Activated T-cell treated with anti-CD3 and anti-CD28 coated beads, Interleukin-2, amount 50 U/mL, for 24 hours (primary cell): ENCODE data around the gene DNAL1.

Source experiments
- DNase-seq: peaks from one replicate; pipeline ENCODE4 v3.0.0-alpha.2; 2020
- H3K27ac Mint-ChIP-seq: 2 replicates; pipeline ENCODE4 v1.8.0; 2020; ENCODE audit warnings: mild to moderate bottlenecking, mixed read lengths
- H3K27me3 Mint-ChIP-seq: 2 replicates; pipeline ENCODE4 v1.8.0; 2020; ENCODE audit warnings: mixed read lengths
- H3K36me3 Mint-ChIP-seq: 2 replicates; pipeline ENCODE4 v1.8.0; 2020; ENCODE audit warnings: low read depth, mixed read lengths
- H3K4me1 Mint-ChIP-seq: 2 replicates; pipeline ENCODE4 v1.8.0; 2020; ENCODE audit warnings: low read depth, mixed read lengths
- H3K4me3 Mint-ChIP-seq: 2 replicates; pipeline ENCODE4 v1.8.0; 2020; ENCODE audit warnings: mild to moderate bottlenecking, moderate library complexity, mixed read lengths
- H3K9me3 Mint-ChIP-seq: 2 replicates; pipeline ENCODE4 v1.8.0; 2020; ENCODE audit warnings: mixed read lengths

The DNAL1 gene

DNA sequence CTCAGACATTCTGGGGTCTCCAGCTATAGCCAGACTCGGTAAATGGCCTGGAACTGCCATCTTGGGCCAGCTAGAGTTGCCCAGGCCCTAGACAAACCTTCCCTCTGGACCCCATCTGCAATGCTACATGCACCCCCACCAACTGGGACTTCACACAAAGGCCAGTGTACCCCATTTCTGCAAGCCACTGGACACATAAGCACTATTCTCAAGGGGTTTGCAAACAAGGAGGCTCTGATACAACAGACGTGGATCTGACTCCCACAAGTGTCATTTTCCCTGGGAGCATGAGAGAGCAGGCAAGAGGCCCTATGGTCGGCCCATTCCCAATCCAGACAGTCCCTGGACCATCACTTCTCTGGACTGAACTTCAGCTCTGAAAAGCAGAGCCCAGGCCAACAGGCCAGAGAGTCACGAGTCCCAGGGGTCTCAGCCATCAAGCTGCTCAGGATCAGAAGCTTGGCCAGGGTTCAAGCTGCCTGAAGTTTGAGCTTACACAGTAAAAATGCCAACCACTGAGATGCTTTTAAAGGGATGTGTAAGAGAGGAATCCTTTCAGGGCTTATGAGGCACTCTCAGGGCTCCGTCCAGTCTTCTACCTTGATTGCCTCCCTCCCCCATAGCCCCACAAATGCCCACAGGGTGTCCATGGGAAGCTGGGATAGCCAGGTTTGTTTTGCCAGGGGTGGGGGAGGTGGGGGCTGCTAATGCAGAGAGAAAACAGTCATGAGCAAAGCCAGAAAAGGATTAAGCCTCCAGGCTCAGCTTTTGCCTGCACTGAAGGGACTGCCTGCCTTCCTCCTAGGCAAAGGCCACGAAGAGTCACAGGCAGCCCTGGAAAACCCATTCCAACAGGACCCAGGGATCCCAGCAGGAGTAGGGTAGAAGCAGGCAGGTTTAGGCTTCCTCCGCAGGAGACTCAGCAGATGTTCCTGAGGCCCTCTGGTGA, 101.1 kb downstream of the DNAL1 start:
- H3K27ac Mint-ChIP-seq: peak overlapping the region; percentile 92
- DNase-seq: no peak
- H3K36me3 Mint-ChIP-seq: peaks cover 34% of the 10 kb centered on the region
- no peaks in the 10 kb centered on the region for H3K27me3 Mint-ChIP-seq
- no peaks in the 10 kb centered on the region for H3K9me3 Mint-ChIP-seq
- H3K4me1 Mint-ChIP-seq: peaks cover 99% of the 10 kb centered on the region
- no peak overlapping the region for H3K4me3 Mint-ChIP-seq

DNA sequence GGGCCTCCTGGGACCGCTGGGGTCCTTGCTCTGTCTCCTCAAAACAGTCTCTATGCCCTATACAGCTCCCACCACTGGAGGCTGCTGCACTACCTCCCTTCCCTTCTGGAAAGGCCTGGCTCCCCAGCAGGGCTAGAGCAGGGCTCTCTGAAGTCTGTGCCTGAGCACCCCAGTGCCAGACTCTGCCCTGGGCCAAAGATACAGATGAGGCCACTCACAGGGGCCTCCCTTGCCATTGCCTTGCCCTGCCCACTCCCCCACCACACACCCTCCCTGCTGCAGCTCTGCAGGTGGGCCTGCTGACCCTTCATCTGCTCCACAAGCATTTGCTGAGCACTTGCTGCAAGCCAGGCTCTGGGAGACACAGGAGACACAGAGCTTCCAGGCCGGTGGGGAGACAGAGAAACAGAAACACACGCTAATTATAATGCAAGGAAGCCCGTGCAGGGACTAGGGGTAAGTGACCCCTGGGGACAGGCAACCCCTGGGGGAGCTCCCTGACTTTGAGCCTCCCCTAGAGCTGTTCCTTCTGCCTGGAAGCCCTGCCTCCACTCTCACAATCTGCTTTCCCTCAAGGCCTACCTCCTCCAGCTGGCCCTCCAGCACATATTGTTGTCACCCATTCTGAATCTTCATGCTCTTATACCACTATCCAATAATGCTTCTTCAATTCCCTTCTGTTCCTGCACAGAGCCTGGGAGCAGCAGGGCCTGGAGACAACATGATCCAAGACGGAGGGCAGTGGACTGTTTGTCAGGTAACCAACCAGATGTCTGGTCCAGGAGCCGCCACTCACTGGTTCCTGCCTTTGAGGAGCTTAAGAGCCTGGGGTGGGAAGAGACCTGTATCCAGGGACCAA, 102.0 kb downstream of the DNAL1 start:
- Mint-ChIP-seq H3K4me3 (no peak overlapping the region), H3K36me3 (peaks cover 37% of the 10 kb centered on the region), H3K27me3 (no peaks in the 10 kb centered on the region), H3K9me3 (no peaks in the 10 kb centered on the region), H3K27ac (peak overlapping the region; percentile 92), H3K4me1 (peaks cover 99% of the 10 kb centered on the region)
- DNase-seq: no peak

DNA sequence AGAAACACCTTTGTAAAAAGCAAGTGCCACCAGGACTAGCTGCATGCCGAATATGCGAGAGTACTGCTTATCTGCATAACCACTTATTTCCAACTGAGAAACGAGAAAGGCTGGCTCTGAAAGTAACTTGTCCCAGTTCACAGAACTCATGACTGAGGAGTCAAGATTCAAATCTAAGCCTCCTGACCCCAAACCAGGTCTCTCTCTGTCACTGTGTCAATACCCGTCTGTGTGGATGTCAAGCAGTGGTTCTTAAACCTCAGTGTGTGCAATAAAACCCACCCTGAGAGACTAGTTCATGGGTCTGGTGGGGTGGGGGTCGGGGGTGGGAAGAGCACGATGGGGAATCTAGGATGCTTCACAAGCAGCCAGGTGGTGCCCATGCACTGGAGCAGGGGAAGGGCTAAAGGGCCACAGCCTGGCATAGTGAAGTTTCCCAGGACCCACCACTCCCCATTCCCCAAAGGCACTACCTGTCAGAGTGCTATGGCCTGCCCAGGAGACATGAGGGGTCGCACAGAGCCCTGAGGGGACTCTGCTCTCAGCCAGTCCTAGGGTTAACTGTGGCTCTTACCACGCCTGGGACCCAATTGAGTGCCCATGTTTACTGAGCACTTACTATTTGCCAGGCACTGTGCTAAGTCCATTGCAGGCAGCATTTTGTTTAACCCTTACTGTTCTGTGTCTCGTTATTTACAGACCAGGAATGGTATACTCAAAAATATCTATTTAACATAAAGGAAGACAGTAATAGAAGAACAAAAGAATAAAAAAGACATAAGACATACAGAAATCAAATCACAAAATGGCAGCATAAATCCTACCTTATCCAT, 102.8 kb downstream of the DNAL1 start:
- peaks cover 45% of the 10 kb centered on the region for H3K36me3 Mint-ChIP-seq
- DNase-seq: no peak
- peak overlapping the region; percentile 92 for H3K27ac Mint-ChIP-seq
- H3K9me3 Mint-ChIP-seq: no peaks in the 10 kb centered on the region
- H3K4me3 Mint-ChIP-seq: no peak overlapping the region
- no peaks in the 10 kb centered on the region for H3K27me3 Mint-ChIP-seq
- H3K4me1 Mint-ChIP-seq: peaks cover 99% of the 10 kb centered on the region

DNA sequence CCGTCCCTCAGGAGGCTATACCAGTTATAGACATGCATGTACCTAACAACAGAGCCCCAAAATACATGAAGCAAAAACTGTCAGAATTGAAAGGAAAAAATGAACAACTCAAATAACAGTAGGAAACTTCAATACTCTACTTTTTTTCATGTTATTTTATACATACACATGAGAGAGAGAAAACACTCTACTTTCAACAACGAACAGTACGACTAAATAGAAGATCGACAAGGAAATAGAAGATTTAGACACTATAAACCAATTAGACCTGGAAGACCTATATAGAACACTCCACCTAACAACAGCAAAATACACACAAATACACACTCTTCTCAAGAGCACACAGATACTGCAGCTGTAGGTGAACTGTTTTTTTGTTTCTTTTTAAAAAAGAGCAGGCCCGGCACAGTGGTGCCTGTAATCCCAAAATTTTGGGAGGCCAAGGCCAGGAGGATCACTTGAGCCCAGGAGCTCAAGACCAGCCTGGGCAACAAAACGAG, 104.1 kb downstream of the DNAL1 start:
- H3K4me3 Mint-ChIP-seq: peak overlapping the region; percentile 0
- DNase-seq: no peak

DNA sequence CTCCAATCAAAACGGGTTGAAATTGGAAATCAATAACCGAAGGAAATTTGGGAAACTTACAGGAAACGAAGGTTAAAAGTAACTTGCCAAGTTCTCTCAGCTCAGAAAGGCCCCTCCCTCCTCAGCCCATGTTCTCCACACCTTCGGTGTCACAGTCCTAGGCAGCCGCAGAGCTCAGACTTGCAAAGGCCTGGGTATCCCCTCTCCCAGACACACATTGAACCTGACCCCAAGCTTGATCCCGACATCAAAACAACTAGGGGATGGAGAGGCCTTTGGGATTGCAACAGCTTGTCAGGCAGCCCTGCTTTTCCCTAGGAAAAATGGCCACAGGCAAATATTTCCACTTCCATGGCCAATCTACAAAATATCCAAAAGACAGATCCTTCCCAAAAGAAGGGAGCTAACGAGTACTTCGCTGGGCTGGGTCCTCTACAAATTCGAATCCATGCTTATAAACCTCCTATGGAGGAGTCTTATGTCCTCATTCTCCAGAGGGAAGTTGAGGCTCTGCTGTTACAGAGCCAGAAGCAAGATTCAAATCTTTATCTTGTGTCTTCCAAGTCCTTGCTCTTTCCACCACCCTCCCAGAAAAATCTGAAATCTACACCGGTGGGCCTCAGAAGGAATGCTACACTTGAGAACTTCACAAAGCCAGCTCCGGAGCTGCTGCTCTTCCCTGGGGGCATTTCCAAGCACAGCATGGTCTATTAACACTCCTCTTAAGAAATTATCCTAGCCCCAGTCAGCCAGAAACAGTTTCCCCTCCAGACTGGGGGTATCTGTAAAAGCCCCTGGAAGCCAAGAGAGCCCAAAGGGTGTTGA, 105.1 kb downstream of the DNAL1 start:
- H3K36me3 Mint-ChIP-seq: peaks cover 57% of the 10 kb centered on the region
- no peak for DNase-seq
- H3K4me1 Mint-ChIP-seq: peaks cover 99% of the 10 kb centered on the region
- H3K27ac Mint-ChIP-seq: peak overlapping the region; percentile 97
- H3K4me3 Mint-ChIP-seq: no peak overlapping the region
- no peaks in the 10 kb centered on the region for H3K9me3 Mint-ChIP-seq
- no peaks in the 10 kb centered on the region for H3K27me3 Mint-ChIP-seq

More for the DNA sequence above, 104.1 kb downstream of the DNAL1 start:
- Mint-ChIP-seq H3K9me3 (no peaks in the 10 kb centered on the region), H3K36me3 (peaks cover 52% of the 10 kb centered on the region), H3K4me1 (peaks cover 99% of the 10 kb centered on the region), H3K27ac (peak overlapping the region; percentile 86), H3K27me3 (no peaks in the 10 kb centered on the region)

DNA sequence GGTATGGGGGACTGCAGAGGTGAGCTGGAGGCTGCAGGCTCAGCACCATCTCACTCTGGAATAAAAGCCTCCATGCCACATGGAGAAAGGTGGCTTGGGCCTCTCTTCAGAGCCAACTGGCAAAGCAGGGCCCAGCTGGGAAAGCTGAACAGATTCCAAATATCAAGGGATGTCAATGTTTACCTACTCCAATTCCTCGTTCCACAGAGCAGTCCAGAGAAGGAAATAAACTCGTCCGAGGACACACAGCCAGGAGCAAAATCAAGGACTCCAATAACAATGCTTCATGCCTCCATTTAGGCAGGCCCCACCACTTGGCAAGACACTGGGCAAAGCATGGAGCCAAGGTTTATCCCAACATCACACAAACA, 105.7 kb downstream of the DNAL1 start:
- no peak for DNase-seq
- no peaks in the 10 kb centered on the region for H3K27me3 Mint-ChIP-seq
- H3K4me1 Mint-ChIP-seq: peaks cover 99% of the 10 kb centered on the region
- H3K9me3 Mint-ChIP-seq: no peaks in the 10 kb centered on the region
- peak overlapping the region; percentile 97 for H3K27ac Mint-ChIP-seq
- H3K36me3 Mint-ChIP-seq: peaks cover 63% of the 10 kb centered on the region
- H3K4me3 Mint-ChIP-seq: no peak overlapping the region

DNA sequence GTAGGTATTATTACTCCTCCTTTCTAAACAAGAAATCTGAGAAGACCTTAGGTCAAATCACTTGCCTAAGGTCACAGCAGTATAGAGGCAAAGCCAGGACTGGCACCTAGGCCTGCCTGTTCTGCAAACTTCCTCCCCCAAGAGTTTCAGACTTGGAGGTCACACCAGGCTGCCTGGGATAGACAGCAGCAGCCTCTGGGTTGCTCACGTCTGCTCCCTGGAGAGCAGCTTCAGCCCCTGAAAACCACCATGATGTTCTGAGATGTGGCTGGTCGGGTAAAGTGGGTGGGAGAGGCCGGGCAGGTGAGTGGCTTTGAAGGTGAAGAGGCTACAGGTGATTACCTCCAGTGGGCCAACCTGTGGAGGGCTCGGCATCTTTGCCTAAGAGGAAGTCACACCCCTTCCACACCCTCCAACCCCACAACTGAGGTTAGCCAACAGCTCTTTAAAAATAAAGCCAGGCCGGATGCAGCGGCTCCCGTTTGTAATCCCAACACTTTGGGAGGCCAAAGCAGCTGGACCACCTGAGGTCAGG, 106.4 kb downstream of the DNAL1 start:
- H3K4me1 Mint-ChIP-seq: peaks cover 99% of the 10 kb centered on the region
- no peaks in the 10 kb centered on the region for H3K27me3 Mint-ChIP-seq
- peaks cover 69% of the 10 kb centered on the region for H3K36me3 Mint-ChIP-seq
- H3K27ac Mint-ChIP-seq: peak overlapping the region; percentile 97
- no peak overlapping the region for H3K4me3 Mint-ChIP-seq
- no peak for DNase-seq
- H3K9me3 Mint-ChIP-seq: no peaks in the 10 kb centered on the region

DNA sequence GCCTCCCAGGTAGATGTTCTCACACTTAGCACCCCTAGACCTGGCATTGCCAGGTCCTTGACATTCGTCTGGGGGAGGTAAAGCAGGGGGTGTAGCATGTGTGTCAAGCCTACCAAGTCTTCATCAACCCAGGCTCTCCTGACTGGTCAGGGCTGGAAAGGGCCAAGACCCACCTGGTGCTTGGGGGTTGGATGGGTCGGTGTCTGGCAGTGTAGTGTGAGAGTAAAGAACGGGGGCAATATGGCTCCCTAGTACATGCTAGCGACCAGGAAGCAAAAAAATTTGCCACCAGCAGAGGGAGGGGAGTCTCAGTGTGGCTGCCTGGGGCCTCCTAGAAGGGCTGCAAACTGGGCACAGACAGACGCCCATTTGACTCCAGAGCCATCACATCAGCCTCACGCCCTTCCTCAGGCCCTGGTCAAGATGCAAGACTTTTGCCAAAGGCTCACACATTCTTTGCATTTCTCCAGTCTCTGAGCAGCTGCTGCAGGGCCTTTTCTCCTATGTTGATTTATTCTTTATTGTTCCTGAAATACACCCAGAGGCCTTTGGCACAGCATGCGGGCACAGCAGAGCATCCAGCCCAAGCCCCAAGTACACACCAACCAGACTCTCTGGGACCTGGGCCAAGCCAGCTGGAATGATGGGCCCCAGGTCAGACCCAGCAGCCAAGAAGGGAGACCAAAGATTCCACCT, 107.7 kb downstream of the DNAL1 start:
- H3K27ac Mint-ChIP-seq: peak overlapping the region; percentile 97
- H3K4me3 Mint-ChIP-seq: peak overlapping the region; percentile 90
- H3K36me3 Mint-ChIP-seq: peaks cover 72% of the 10 kb centered on the region
- no peaks in the 10 kb centered on the region for H3K27me3 Mint-ChIP-seq
- no peaks in the 10 kb centered on the region for H3K9me3 Mint-ChIP-seq
- peaks cover 99% of the 10 kb centered on the region for H3K4me1 Mint-ChIP-seq
- DNase-seq: no peak
